ENCODE data around the gene TRDMT1.

Gene TRDMT1

GRCh38 chr10:17174626-17175025 is 26.8 kb downstream of the TRDMT1 start:
- no peak for DNase-seq (ENCODE audit: low spot score)

GRCh38 chr10:17171141-17171641 is 30.3 kb downstream of the TRDMT1 start:
- DNase-seq (ENCODE audit: low spot score) = no peak

- DNase-seq (ENCODE audit: low spot score) = no peak
These were observed 31.7 kb downstream of the TRDMT1 start for GRCh38 chr10:17169803-17170202.

GRCh38 chr10:17166699-17167098 is 34.8 kb downstream of the TRDMT1 start:
- DNase-seq (ENCODE audit: low spot score) = no peak

GRCh38 chr10:17162828-17163227 is 38.6 kb downstream of the TRDMT1 start:
- no peak for DNase-seq (ENCODE audit: low spot score)

- no peak for DNase-seq (ENCODE audit: low spot score)
These were observed 39.7 kb downstream of the TRDMT1 start for GRCh38 chr10:17161775-17162174.

GRCh38 chr10:17157024-17157423 is 44.4 kb downstream of the TRDMT1 start:
- DNase-seq (ENCODE audit: low spot score) = no peak

- no peak for DNase-seq (ENCODE audit: low spot score)
These were observed 45.6 kb downstream of the TRDMT1 start for GRCh38 chr10:17155826-17156225.

- no peak for DNase-seq (ENCODE audit: low spot score)
These were observed 47.4 kb downstream of the TRDMT1 start for GRCh38 chr10:17154116-17154515.

GRCh38 chr10:17153321-17153720 is 48.2 kb downstream of the TRDMT1 start:
- no peak for DNase-seq (ENCODE audit: low spot score)

GRCh38 chr10:17151716-17152115 is 49.8 kb downstream of the TRDMT1 start:
- no peak for DNase-seq (ENCODE audit: low spot score)

GRCh38 chr10:17147884-17148489 is 53.5 kb downstream of the TRDMT1 start:
- DNase-seq (ENCODE audit: low spot score) = no peak

GRCh38 chr10:17146892-17147291 is 54.6 kb downstream of the TRDMT1 start:
- no peak for DNase-seq (ENCODE audit: low spot score)

GRCh38 chr10:17145239-17145638 is 56.2 kb downstream of the TRDMT1 start:
- no peak for DNase-seq (ENCODE audit: low spot score)

- DNase-seq (ENCODE audit: low spot score) = no peak
These were observed 56.7 kb downstream of the TRDMT1 start for GRCh38 chr10:17144757-17145156.

- no peak for DNase-seq (ENCODE audit: low spot score)
These were observed 57.4 kb downstream of the TRDMT1 start for GRCh38 chr10:17144032-17144431.

GRCh38 chr10:17143055-17143690 is 58.3 kb downstream of the TRDMT1 start:
- peak; percentile 6 for DNase-seq (ENCODE audit: low spot score)

GRCh38 chr10:17141504-17142229 is 59.8 kb downstream of the TRDMT1 start:
- DNase-seq (ENCODE audit: low spot score) = no peak

- DNase-seq (ENCODE audit: low spot score) = no peak
These were observed 61.1 kb downstream of the TRDMT1 start for GRCh38 chr10:17140386-17140761.

GRCh38 chr10:17138460-17139042 is 62.9 kb downstream of the TRDMT1 start:
- DNase-seq (ENCODE audit: low spot score) = no peak

- no peak for DNase-seq (ENCODE audit: low spot score)
These were observed 66.7 kb downstream of the TRDMT1 start for GRCh38 chr10:17134737-17135260.

GRCh38 chr10:17134282-17134681 is 67.2 kb downstream of the TRDMT1 start:
- no peak for DNase-seq (ENCODE audit: low spot score)

GRCh38 chr10:17129741-17130140 is 71.7 kb downstream of the TRDMT1 start, which contains the start of gene CUBN:
Gene CUBN (minus strand): TSS chr10:17129811. CDS start chr10:17129765, 46 bp downstream.
- no peak for DNase-seq (ENCODE audit: low spot score)

Data from hepatic stellate cell (primary cell).